ENCODE data around the gene KIAA0040. TPM values are rescaled to one million over a fixed set of nuclear protein-coding genes. Genes with fewer than 3 reads are reported as not detected.

KIAA0040 gene
- polyA plus RNA-seq, 1 donor from 2014 or later = not detected

GRCh38 chr1:175167861-175168260 is 24.7 kb downstream of the KIAA0040 start:
- Histone ChIP-seq H3K9ac (ENCODE audit: low read length) (no peak overlapping the region), H2AFZ (ENCODE audit: low read depth, low read length) (no peak overlapping the region)
- TF ChIP-seq CTCF (IDR thresholded peaks at IDR 0.05; ENCODE audit: poor library complexity, severe bottlenecking) (no peak), EP300 (conservative IDR thresholded peaks at IDR 0.05; ENCODE audit: poor library complexity, severe bottlenecking) (no peak), RAD21 (conservative IDR thresholded peaks at IDR 0.05) (no peak), EZH2 (IDR thresholded peaks at IDR 0.05; ENCODE audit: borderline replicate concordance, insufficient read depth, low read length, poor library complexity, severe bottlenecking) (no peak), POLR2AphosphoS5 (IDR thresholded peaks at IDR 0.05) (no peak), REST (IDR thresholded peaks at IDR 0.05; ENCODE audit: borderline replicate concordance) (no peak), MXI1 (conservative IDR thresholded peaks at IDR 0.05; ENCODE audit: poor library complexity, severe bottlenecking) (no peak), TAF1 (IDR thresholded peaks at IDR 0.05; ENCODE audit: low read depth) (no peak), SMC3 (conservative IDR thresholded peaks at IDR 0.05; ENCODE audit: poor library complexity) (no peak)

GRCh38 chr1:175166746-175167145 is 25.8 kb downstream of the KIAA0040 start:
- no peaks in the 10 kb centered on the region for H3K9me3 ChIP-seq (ENCODE audit: low read length)

More at GRCh38 chr1:175167861-175168260, 24.7 kb downstream of the KIAA0040 start:
- Histone ChIP-seq H3K9me3 (ENCODE audit: low read length) (no peaks in the 10 kb centered on the region), H3F3A (ENCODE audit: insufficient read depth, low read length, poor library complexity, severe bottlenecking) (no peaks in the 10 kb centered on the region), H3K9me2 (ENCODE audit: insufficient read depth, low read length) (no peaks in the 10 kb centered on the region), H3K4me2 (ENCODE audit: low read length) (no peak overlapping the region), H3K27me3 (ENCODE audit: insufficient read depth, low read depth, low read length) (no peaks in the 10 kb centered on the region), H3K4me3 (ENCODE audit: low read length) (no peak overlapping the region), H3K36me3 (ENCODE audit: insufficient read depth, low read length) (no peaks in the 10 kb centered on the region), H3K27ac (ENCODE audit: low read length) (no peak overlapping the region), H3K79me2 (replicated peaks; ENCODE audit: insufficient read depth, low read length) (no peaks in the 10 kb centered on the region), H4K20me1 (ENCODE audit: insufficient read depth) (no peaks in the 10 kb centered on the region)

More at GRCh38 chr1:175166746-175167145, 25.8 kb downstream of the KIAA0040 start:
- no peaks in the 10 kb centered on the region for H3F3A ChIP-seq (ENCODE audit: insufficient read depth, low read length, poor library complexity, severe bottlenecking)
- no peaks in the 10 kb centered on the region for H3K79me2 ChIP-seq (replicated peaks; ENCODE audit: insufficient read depth, low read length)
- H4K20me1 ChIP-seq (ENCODE audit: insufficient read depth) = no peaks in the 10 kb centered on the region
- no peak overlapping the region for H3K4me3 ChIP-seq (ENCODE audit: low read length)
- H3K27me3 ChIP-seq (ENCODE audit: insufficient read depth, low read depth, low read length) = no peaks in the 10 kb centered on the region
- H3K4me2 ChIP-seq (ENCODE audit: low read length) = no peak overlapping the region
- no peak overlapping the region for H3K27ac ChIP-seq (ENCODE audit: low read length)
- H3K9me2 ChIP-seq (ENCODE audit: insufficient read depth, low read length) = no peaks in the 10 kb centered on the region
- H3K36me3 ChIP-seq (ENCODE audit: insufficient read depth, low read length) = no peaks in the 10 kb centered on the region
- no peak overlapping the region for H3K9ac ChIP-seq (ENCODE audit: low read length)
- no peak overlapping the region for H2AFZ ChIP-seq (ENCODE audit: low read depth, low read length)
- TF ChIP-seq RAD21 (conservative IDR thresholded peaks at IDR 0.05) (no peak), REST (IDR thresholded peaks at IDR 0.05; ENCODE audit: borderline replicate concordance) (no peak), SMC3 (conservative IDR thresholded peaks at IDR 0.05; ENCODE audit: poor library complexity) (no peak), EZH2 (IDR thresholded peaks at IDR 0.05; ENCODE audit: borderline replicate concordance, insufficient read depth, low read length, poor library complexity, severe bottlenecking) (no peak), POLR2AphosphoS5 (IDR thresholded peaks at IDR 0.05) (no peak)
